K562 (cell line): Measurements from ENCODE around the gene HNRNPK. TPM values are rescaled to one million over a fixed set of nuclear protein-coding genes. Genes with fewer than 3 reads are reported as not detected.

Source experiments
- ATAC-seq: fragments of 200-7000 bp; cut with Tn5 transposase; 3 replicates; pipeline ENCODE4 v1.9.1; 2020; ENCODE audit warnings: moderate library complexity
- BruUV-seq: library from RNA; stranded (reverse); fragments of 400-500 nt; replicated peaks from 2 replicates; lab custom pipeline; 2021; lab: Mats Ljungman, UMichigan
- CTCF ChIA-PET: fragments of 300-600 bp; formaldehyde crosslinking; extraction: SDS; loops from one replicate; lab custom pipeline; 2021; ENCODE audit warnings: low intra/inter-chr PET ratio; lab: Yijun Ruan, JAX
- POLR2A ChIA-PET: fragments of 300-600, 350-650 bp; sonication (Branson Sonifier 250); formaldehyde crosslinking; extraction: SDS; loops from one replicate; lab custom pipeline; 2021; ENCODE audit warnings: antibody characterized with exemption, inconsistent platforms; lab: Yijun Ruan, JAX
- DNase-seq, 4 experiments: peaks; one replicate each; pipeline versions ENCODE4 v3.0.0 to v3.0.0-alpha.2; 2011 to 2018; ENCODE audit warnings: low spot score in 3 of 4, mixed read lengths in 3 of 4; ENCODE audit errors: extremely low read depth in 1 of 4
- FAIRE-seq: peaks from 2 replicates; lab custom pipeline; 2011; peaks lifted over from hg19 to GRCh38; lab: Jason Lieb, UNC
- H2AFZ ChIP-seq: 2 replicates; pipeline ENCODE4 v1.6.0; 2011; ENCODE audit warnings: low read depth, low read length, control low read depth, inconsistent platforms
- H3K27ac ChIP-seq: fragments of 200-600 bp; 3 replicates; pipeline ENCODE4 v1.8.0; 2011; ENCODE audit warnings: low read depth, mild to moderate bottlenecking, control low read depth, inconsistent platforms, low read length, moderate library complexity, mixed read lengths; ENCODE audit errors: extremely low read depth
- H3K27me3 ChIP-seq, 2 experiments: fragments of 300-600 bp in 1 of 2; 2 replicates in 1 of 2; 3 replicates in 1 of 2; pipeline versions ENCODE4 v1.6.0 to v1.8.0; 2011; ENCODE audit warnings: inconsistent platforms in 2 of 2, low read length in 2 of 2, mild to moderate bottlenecking in 1 of 2, mixed read lengths in 1 of 2, moderate library complexity in 1 of 2; ENCODE audit not compliant: control insufficient read depth in 2 of 2, insufficient read depth in 2 of 2
- H3K36me3 ChIP-seq: fragments of 300-600 bp; 3 replicates; pipeline ENCODE4 v1.8.0; 2011; ENCODE audit warnings: mild to moderate bottlenecking, low read length, inconsistent platforms; ENCODE audit not compliant: control insufficient read depth, insufficient read depth
- H3K4me1 ChIP-seq, 2 experiments: fragments of 200-600 bp in 1 of 2; replicated peaks in 1 of 2; 2 replicates in 1 of 2; 3 replicates in 1 of 2; pipeline versions ENCODE4 v1.5.1 to v1.8.0; 2011; ENCODE audit warnings: inconsistent platforms in 2 of 2, low read length in 2 of 2, mild to moderate bottlenecking in 1 of 2, mixed read lengths in 1 of 2, moderate library complexity in 1 of 2; ENCODE audit not compliant: control insufficient read depth in 2 of 2, insufficient read depth in 2 of 2
- H3K4me2 ChIP-seq: 2 replicates; pipeline ENCODE4 v1.6.1; 2011; ENCODE audit warnings: low read length, control low read depth, inconsistent platforms, mixed read lengths; ENCODE audit not compliant: insufficient read depth
- H3K4me3 ChIP-seq: fragments of 200-600 bp; sonication (generic), shearing (Covaris generic); 2 replicates; pipeline ENCODE4 v1.5.1; 2016; ENCODE audit warnings: control low read depth, inconsistent platforms
- H3K79me2 ChIP-seq: fragments of 200-600 bp; 3 replicates; pipeline ENCODE4 v1.8.0; 2011; ENCODE audit warnings: low read length, inconsistent platforms; ENCODE audit not compliant: control insufficient read depth, insufficient read depth
- H3K9ac ChIP-seq, 2 experiments: 2 replicates each; pipeline versions ENCODE4 v1.6.0 to v1.6.1; 2011; ENCODE audit warnings: low read depth in 2 of 2, low read length in 2 of 2, control low read depth in 1 of 2, inconsistent platforms in 1 of 2, mild to moderate bottlenecking in 1 of 2, mixed read lengths in 1 of 2; ENCODE audit not compliant: insufficient read depth in 1 of 2
- H3K9me1 ChIP-seq: one replicate; pipeline ENCODE4 v1.6.0; 2011; ENCODE audit warnings: inconsistent platforms, mild to moderate bottlenecking, low read length, moderate library complexity; ENCODE audit not compliant: control insufficient read depth, insufficient read depth
- H3K9me3 ChIP-seq: replicated peaks from 2 replicates; pipeline ENCODE4 v1.5.1; 2011; ENCODE audit warnings: low read depth, low read length, inconsistent platforms; ENCODE audit not compliant: control insufficient read depth, insufficient read depth
- H4K20me1 ChIP-seq: replicated peaks from 2 replicates; pipeline ENCODE4 v1.6.1; 2011; ENCODE audit warnings: low read length, inconsistent platforms, mixed read lengths; ENCODE audit not compliant: control insufficient read depth, insufficient read depth
- EHMT2 ChIP-seq: fragments of 450-650 bp; IDR thresholded peaks from 2 replicates; pipeline ENCODE4 v1.6.1; 2018; ENCODE audit warnings: antibody characterized with exemption
- GTF2F1 ChIP-seq: IDR thresholded peaks from 2 replicates; pipeline ENCODE4 v1.6.1; 2011; ENCODE audit warnings: low read depth, low read length, improper control_type of control experiment
- JUND ChIP-seq, 2 experiments: IDR thresholded peaks; 2 replicates in 1 of 2; 3 replicates in 1 of 2; pipeline ENCODE4 v1.6.1; 2011; ENCODE audit warnings: borderline replicate concordance in 2 of 2, low read depth in 2 of 2, low read length in 2 of 2, improper control_type of control experiment in 1 of 2, missing biosample characterization in 1 of 2, missing genetic modification characterization in 1 of 2, missing genetic modification reagents in 1 of 2
- MAFF ChIP-seq: IDR thresholded peaks from 2 replicates; pipeline ENCODE4 v1.6.1; 2012; ENCODE audit warnings: low read length, improper control_type of control experiment
- MXD1 ChIP-seq: fragments of 250-450 bp; sonication (Bioruptor Pico); IDR thresholded peaks from 2 replicates; pipeline ENCODE4 v1.8.0; 2021; ENCODE audit warnings: borderline replicate concordance, mild to moderate bottlenecking, moderate library complexity; ENCODE audit not compliant: poor library complexity, severe bottlenecking
- NFE2 ChIP-seq: IDR thresholded peaks from 2 replicates; pipeline ENCODE4 v1.6.1; 2014; ENCODE audit warnings: antibody characterized with exemption, low read depth
- SMAD3 ChIP-seq: fragments of 450-650 bp; formaldehyde crosslinking; conservative IDR thresholded peaks from 2 replicates; pipeline ENCODE4 v1.4.0; 2020; ENCODE audit warnings: mild to moderate bottlenecking
- ZBTB12 ChIP-seq: fragments of 250-450 bp; sonication (Bioruptor Pico); IDR thresholded peaks from 2 replicates; pipeline ENCODE4 v1.4.0; 2020
- ZC3H11A ChIP-seq: IDR thresholded peaks from 2 replicates; pipeline ENCODE4 v1.6.1; 2012; ENCODE audit warnings: low read depth, low read length, improper control_type of control experiment
- ZNF318 ChIP-seq, 2 experiments: fragments of 450-650 bp; IDR thresholded peaks; 2 replicates each; pipeline ENCODE4 v1.6.1; 2016; ENCODE audit warnings: mild to moderate bottlenecking in 2 of 2, borderline replicate concordance in 1 of 2, low read depth in 1 of 2, moderate library complexity in 1 of 2
- ZNF707 ChIP-seq: fragments of 250-450 bp; sonication (Bioruptor Pico); conservative IDR thresholded peaks from 2 replicates; pipeline ENCODE4 v1.8.0; 2022; ENCODE audit warnings: inconsistent platforms, mild to moderate bottlenecking, moderate library complexity
- ZNF75A ChIP-seq: fragments of 450-650 bp; formaldehyde crosslinking; IDR thresholded peaks from 2 replicates; pipeline ENCODE4 v1.4.0; 2020; ENCODE audit warnings: mild to moderate bottlenecking
- ZNF778 ChIP-seq: fragments of 450-650 bp; formaldehyde crosslinking; IDR thresholded peaks from 2 replicates; pipeline ENCODE4 v1.4.0; 2020; ENCODE audit warnings: mild to moderate bottlenecking, moderate library complexity
- in situ Hi-C: fragments of 300-500 bp; cut with MboI; formaldehyde crosslinking; loops from 4 replicates; pipeline ENCODE4 v1.15.0; 2018; ENCODE audit warnings: inconsistent platforms, mixed read lengths
- intact Hi-C: fragments of 100-400 bp; cut with micrococcal nuclease; formaldehyde crosslinking; loops from 2 replicates; pipeline ENCODE4 v1.14.2; 2022
- polyA plus RNA-seq, 8 experiments: library from polyadenylated mRNA; depleted of rRNA in 4 of 8; stranded (reverse) in 5 of 8; unstranded in 3 of 8; fragments of >200 nt; fragmentation: Nextera tagmentation in 2 of 8; fragmentation: Illumina TruSeq in 1 of 8; extraction: Ambion mirVana in 2 of 8; extraction: Trizol in 1 of 8; gene quantifications; 2 replicates each; pipeline versions ENCODE4 v1.2.1 to v1.2.3, GENCODE V29; 2011 to 2014; ENCODE audit warnings: inconsistent platforms in 1 of 8, missing spikeins in 1 of 8
- total RNA-seq, 7 experiments: library from RNA; depleted of rRNA in 6 of 7; stranded (reverse); fragments of >200 nt in 6 of 7; fragmentation: Illumina TruSeq in 2 of 7; extraction: Trizol in 2 of 7; gene quantifications; 2 replicates each; pipeline versions ENCODE4 v1.2.1 to v1.2.3, GENCODE V29; 2011 to 2021; ENCODE audit warnings: low replicate concordance in 1 of 7

HNRNPK gene
- total and polyA plus RNA-seq, 9 of the 15 experiments (the other 6 are each of a cell fraction or from before 2014, with no cell fraction given) = 224 to 883 (median 618) TPM

- in situ Hi-C loops = no loop called here
- Histone ChIP-seq H3K4me3 (no peak overlapping the region), H3K9me3 (no peaks in the 10 kb centered on the region), H4K20me1 (no peaks in the 10 kb centered on the region), H3K27ac (no peak overlapping the region), H3K36me3 (peaks cover 26% of the 10 kb centered on the region), H3K27me3 (no peaks in the 10 kb centered on the region), H3K4me2 (no peak overlapping the region), H2AFZ (no peak overlapping the region), H3K4me1 (no peaks in the 10 kb centered on the region; a peak in 1 of 5 replicates), H3K9ac (no peak overlapping the region), H3K79me2 (no peaks in the 10 kb centered on the region), H3K9me1 (no peaks in the 10 kb centered on the region)
- FAIRE-seq (no peak), DNase-seq (no peak), ATAC-seq (no peak)
- intact Hi-C loops = no loop called here
- ChIA-PET POLR2A (no interaction called here), CTCF (no interaction called here)
- BruUV-seq = no TSS peak
- TF ChIP-seq ZBTB12 (CRISPR knock-in tag) = no peak
- TF ChIP-seq ZNF75A = no peak
- TF ChIP-seq NFE2 = no peak
- TF ChIP-seq ZNF318 (IDR thresholded peaks at IDR 0.05; ENCODE audit: borderline replicate concordance in 1 of 2, low read depth in 1 of 2) = no peak
- no peak for TF ChIP-seq GTF2F1
- no peak for TF ChIP-seq ZNF707
- no peak for TF ChIP-seq ZC3H11A
- no peak for TF ChIP-seq EHMT2
- no peak for TF ChIP-seq ZNF778 (CRISPR knock-in tag)
- no peak for TF ChIP-seq MAFF
- no peak for TF ChIP-seq SMAD3
- no peak for TF ChIP-seq JUND (IDR thresholded peaks at IDR 0.05; ENCODE audit: borderline replicate concordance, low read depth, low read length)
- no peak for TF ChIP-seq JUND (tag; IDR thresholded peaks at IDR 0.05; ENCODE audit: borderline replicate concordance, low read depth, low read length)
- no peak for TF ChIP-seq MXD1 (CRISPR knock-in tag)
These were observed 22.3 kb upstream of the HNRNPK start for GRCh38 chr9:84002344-84002743.
